Progenitor cell of endocrine pancreas (in vitro differentiated cells): ENCODE results near the gene HEBP2. TPM values are rescaled to one million over a fixed set of nuclear protein-coding genes. Genes with fewer than 3 reads are reported as not detected.

Experiments
- DNase-seq: peaks from one replicate; pipeline ENCODE4 v3.0.0; 2021; ENCODE audit warnings: low spot score; ENCODE audit not compliant: unreplicated experiment
- H3K27ac Mint-ChIP-seq: 2 replicates; pipeline ENCODE4 v1.8.0; 2021; ENCODE audit warnings: mild to moderate bottlenecking, moderate library complexity, mixed read lengths
- H3K27me3 Mint-ChIP-seq: 2 replicates; pipeline ENCODE4 v1.8.0; 2021; ENCODE audit warnings: mixed read lengths
- H3K36me3 Mint-ChIP-seq: 2 replicates; pipeline ENCODE4 v1.8.0; 2022; ENCODE audit warnings: mixed read lengths; ENCODE audit not compliant: insufficient read depth
- H3K4me1 Mint-ChIP-seq: 2 replicates; pipeline ENCODE4 v1.8.0; 2021; ENCODE audit warnings: low read depth, mixed read lengths
- H3K4me3 Mint-ChIP-seq: 2 replicates; pipeline ENCODE4 v1.8.0; 2021; ENCODE audit warnings: low read depth, mild to moderate bottlenecking, moderate library complexity, mixed read lengths
- H3K9me3 Mint-ChIP-seq: 2 replicates; pipeline ENCODE4 v1.8.0; 2021; ENCODE audit warnings: low read depth, mixed read lengths
- total RNA-seq: library from RNA; stranded (reverse); gene quantifications from 2 replicates; pipeline ENCODE4 v1.2.1, GENCODE V29; 2021
- TF ChIP-seq, protein P1 (sequence below): fragments of 200-600 bp; sonication (generic); IDR thresholded peaks from one replicate; pipeline ENCODE4 v1.5.0; 2021; ENCODE audit warnings: antibody characterized with exemption, mild to moderate bottlenecking; ENCODE audit not compliant: unreplicated experiment

HEBP2 gene
- total RNA-seq, 1 donor from 2014 or later, result 67.7 TPM

DNA sequence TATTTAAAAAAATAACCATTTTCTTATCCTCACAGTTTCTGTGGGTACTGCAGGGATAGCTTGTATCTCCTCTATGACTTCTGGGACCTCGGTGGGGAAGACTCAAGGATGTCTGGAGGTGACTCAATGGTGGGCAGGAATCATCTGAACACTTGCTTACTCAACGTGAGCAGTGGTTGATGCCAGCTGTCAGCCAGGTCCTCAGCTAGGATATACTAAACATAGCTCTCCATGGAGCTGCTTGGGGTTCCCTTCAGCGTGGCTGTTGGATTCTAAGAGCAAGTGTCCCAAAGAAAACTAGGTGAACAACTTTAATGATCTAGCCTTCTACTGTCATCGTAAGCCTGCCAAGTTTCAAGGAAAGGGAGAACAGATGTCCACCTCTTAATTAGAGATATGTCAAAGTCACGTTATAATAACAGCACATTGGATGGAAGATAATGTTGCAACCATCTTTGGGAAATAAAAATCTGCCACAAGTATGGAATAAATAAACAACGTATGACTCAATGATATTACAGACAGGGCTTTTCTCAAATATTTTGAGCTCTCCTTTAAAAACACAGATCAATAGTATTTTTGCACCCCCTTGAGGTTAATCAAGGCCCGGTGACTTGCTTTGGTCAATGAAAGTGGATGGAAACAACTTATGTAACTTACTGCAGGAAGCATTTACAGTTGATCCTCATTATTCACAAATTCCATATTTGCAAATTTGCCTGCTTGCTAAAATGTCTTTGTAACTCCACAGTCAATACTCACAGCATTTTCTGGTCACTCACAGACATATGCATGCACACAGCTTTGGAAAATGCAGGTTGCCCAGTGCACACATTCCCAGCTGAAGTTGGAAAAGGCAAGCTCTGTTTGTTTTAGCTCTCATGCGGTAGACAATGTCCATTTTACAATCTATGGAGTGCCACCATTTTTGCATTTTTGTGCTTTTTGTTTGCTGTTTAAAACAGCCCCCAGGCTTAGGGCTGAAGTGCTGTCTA, 6.6 kb upstream of the HEBP2 start:
- Mint-ChIP-seq H3K27ac (peak overlapping the region; percentile 11), H3K36me3 (no peaks in the 10 kb centered on the region), H3K4me1 (peaks cover 12% of the 10 kb centered on the region), H3K27me3 (no peaks in the 10 kb centered on the region), H3K4me3 (no peak overlapping the region), H3K9me3 (no peaks in the 10 kb centered on the region)
- DNase-seq, result no peak
- TF ChIP-seq, protein P1, sequence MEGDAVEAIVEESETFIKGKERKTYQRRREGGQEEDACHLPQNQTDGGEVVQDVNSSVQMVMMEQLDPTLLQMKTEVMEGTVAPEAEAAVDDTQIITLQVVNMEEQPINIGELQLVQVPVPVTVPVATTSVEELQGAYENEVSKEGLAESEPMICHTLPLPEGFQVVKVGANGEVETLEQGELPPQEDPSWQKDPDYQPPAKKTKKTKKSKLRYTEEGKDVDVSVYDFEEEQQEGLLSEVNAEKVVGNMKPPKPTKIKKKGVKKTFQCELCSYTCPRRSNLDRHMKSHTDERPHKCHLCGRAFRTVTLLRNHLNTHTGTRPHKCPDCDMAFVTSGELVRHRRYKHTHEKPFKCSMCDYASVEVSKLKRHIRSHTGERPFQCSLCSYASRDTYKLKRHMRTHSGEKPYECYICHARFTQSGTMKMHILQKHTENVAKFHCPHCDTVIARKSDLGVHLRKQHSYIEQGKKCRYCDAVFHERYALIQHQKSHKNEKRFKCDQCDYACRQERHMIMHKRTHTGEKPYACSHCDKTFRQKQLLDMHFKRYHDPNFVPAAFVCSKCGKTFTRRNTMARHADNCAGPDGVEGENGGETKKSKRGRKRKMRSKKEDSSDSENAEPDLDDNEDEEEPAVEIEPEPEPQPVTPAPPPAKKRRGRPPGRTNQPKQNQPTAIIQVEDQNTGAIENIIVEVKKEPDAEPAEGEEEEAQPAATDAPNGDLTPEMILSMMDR, result no peak

DNA sequence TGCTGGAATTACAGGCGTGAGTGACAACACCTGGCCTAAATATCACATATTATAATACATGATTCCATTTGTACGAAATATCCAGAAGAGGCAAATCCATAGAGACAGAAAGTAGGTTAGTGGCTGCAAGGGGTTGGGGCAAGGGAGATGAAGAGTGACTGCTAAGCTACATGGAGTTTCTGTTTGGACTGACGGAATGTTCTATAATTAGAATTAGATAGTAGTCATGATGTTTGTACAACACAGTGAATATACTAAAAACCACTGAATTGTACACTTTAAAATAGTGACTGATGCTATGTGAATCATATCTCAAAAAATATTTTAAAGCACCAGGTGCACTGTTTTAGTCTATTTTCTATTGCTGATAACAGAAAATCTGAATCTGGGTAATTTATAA, 3.7 kb upstream of the HEBP2 start:
- Mint-ChIP-seq H3K4me3 (no peak overlapping the region), H3K9me3 (no peaks in the 10 kb centered on the region), H3K4me1 (peaks cover 12% of the 10 kb centered on the region), H3K27ac (no peak overlapping the region), H3K27me3 (no peaks in the 10 kb centered on the region), H3K36me3 (no peaks in the 10 kb centered on the region)
- DNase-seq, result no peak
- TF ChIP-seq, protein P1, result no peak

DNA sequence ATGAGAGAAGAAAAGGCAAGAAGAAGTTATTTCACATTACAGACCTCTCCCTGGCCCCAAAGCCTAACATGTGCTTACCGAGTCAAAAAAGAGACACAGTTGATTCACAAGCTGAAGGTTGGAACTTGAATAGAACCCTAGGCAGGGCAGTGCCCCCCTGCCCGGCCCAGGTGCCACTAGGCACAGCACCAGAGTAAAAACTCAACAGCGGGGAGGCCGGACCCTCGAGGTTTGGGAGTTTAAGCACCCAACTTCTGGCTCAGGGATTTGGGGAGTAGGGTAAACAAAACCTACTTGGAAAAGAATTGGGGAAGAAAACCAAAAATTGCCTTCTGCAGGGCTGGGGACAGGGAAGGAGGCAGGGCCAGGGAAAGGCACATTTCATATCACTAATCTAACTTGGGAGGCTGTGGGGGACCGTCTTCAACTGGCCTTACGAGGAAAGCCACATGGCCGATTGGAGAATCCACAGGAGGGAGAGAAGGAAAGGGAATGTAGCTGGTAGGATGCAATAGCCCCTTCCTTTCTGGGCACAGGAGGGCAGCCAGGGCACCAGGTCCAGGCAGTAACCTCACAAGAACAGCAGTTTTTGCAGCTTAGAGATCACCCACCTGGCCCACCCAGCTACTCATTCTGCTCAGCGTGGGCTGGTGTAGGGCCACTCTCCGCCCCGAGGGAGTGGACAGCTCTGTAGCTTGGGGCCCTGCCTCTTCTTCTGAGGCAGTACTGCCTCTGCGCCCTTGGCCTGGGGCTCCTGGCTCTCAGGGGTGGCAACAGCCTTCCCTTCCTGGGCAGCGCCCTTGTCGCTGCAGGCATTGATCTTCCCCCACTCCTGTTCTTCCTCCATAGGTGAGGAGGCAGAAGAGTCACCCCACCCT, 1.8 kb upstream of the HEBP2 start:
- Mint-ChIP-seq H3K27me3 (no peaks in the 10 kb centered on the region), H3K9me3 (no peaks in the 10 kb centered on the region), H3K4me1 (peaks cover 17% of the 10 kb centered on the region), H3K36me3 (peaks cover 7% of the 10 kb centered on the region), H3K27ac (peak overlapping the region; percentile 50), H3K4me3 (peak overlapping the region; percentile 32)
- no peak for DNase-seq
- TF ChIP-seq, protein P1, result no peak

DNA sequence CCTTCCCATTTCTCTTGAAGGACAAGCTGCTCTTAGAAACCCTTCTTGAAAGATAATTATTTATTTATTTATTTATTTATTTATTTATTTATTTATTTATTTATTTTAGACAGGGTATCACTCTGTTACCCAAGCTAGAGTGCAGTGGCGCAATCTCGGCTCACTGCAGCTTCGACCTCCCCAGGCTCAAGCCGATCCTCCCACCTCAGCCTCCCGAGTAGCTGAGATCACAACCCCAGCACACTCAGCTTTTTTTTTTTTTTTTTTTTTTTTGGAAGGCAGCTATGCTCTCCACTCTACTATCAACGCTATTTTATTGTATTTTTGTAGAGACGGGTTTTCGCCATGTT, 1.2 kb upstream of the HEBP2 start:
- Mint-ChIP-seq H3K4me1 (peaks cover 14% of the 10 kb centered on the region), H3K9me3 (no peaks in the 10 kb centered on the region), H3K27ac (peak overlapping the region; percentile 97), H3K4me3 (no peak overlapping the region), H3K36me3 (peaks cover 7% of the 10 kb centered on the region), H3K27me3 (no peaks in the 10 kb centered on the region)
- DNase-seq, result no peak
- TF ChIP-seq, protein P1, result no peak

DNA sequence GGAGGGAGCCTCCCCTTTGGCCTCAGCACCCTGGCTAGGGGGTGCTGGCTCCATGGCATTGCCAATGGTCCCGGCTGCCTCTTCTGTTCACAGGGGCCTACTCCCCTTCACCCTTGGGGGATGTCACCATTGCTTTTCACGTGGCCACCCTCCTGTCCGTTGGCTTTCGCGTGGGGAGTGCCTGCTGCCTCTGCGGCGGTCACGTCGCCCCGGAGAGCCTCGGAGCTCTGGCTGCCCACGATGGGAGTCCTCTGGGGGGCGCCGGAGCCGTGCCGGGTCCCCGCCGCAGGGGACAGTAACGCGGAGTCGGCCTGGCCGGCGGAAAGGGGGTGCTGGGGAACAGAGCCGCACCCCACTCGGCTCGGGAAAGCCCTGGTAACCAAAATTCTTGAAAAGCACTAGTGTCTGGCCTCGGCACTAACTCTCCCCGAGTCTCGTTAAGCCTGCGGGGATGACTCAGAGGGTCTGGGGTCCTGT, 661 bp upstream of the HEBP2 start:
- Mint-ChIP-seq H3K4me3 (peak overlapping the region; percentile 71), H3K27ac (peak overlapping the region; percentile 97), H3K4me1 (peaks cover 12% of the 10 kb centered on the region), H3K36me3 (peaks cover 10% of the 10 kb centered on the region), H3K9me3 (no peaks in the 10 kb centered on the region), H3K27me3 (no peaks in the 10 kb centered on the region)
- DNase-seq, result peak; percentile 37
- TF ChIP-seq, protein P1, result peak; percentile 39
